ENCODE data around the gene RALGPS1. TPM values are rescaled to one million over a fixed set of nuclear protein-coding genes. Genes with fewer than 3 reads are reported as not detected.

RALGPS1 gene
- polyA plus RNA-seq, 1 of the 3 experiments (the other 2 are of a cell fraction), result 3.9 TPM

GRCh38 chr9:127055745-127056402 is 141.3 kb downstream of the RALGPS1 start:
- no peak overlapping the region for H3K4me2 ChIP-seq
- no peak overlapping the region for H3K9ac ChIP-seq
- no peak overlapping the region for H3K27ac ChIP-seq (ENCODE audit: low read depth in 2 of 2, low read length in 1 of 2)
- CTCF ChIA-PET, result interaction anchor here (1.2 to 1.4 kb wide), 3 partner anchors 18 to 143 kb away, joined by 3 to 4 read pairs (median 3); no protein-coding TSS in a partner anchor
- H3K36me3 ChIP-seq (replicated peaks in 1 of 2; ENCODE audit: control insufficient read depth in 1 of 2, insufficient read depth in 2 of 2, low read length in 1 of 2), result no peaks in the 10 kb centered on the region
- no peaks in the 10 kb centered on the region for H3K9me3 ChIP-seq
- no peaks in the 10 kb centered on the region for H3F3A ChIP-seq (replicated peaks; ENCODE audit: insufficient read depth)
- no peaks in the 10 kb centered on the region for H4K20me1 ChIP-seq (ENCODE audit: insufficient read depth)
- no peak overlapping the region for H3K4me3 ChIP-seq (ENCODE audit: low read depth in 2 of 2, low read length in 1 of 2)
- POLR2A ChIA-PET, result no interaction called here
- peaks cover 3 to 7% of the 10 kb centered on the region in 2 experiments; a peak in 1 of 4 replicates for H3K4me1 ChIP-seq (ENCODE audit: control insufficient read depth in 1 of 2, insufficient read depth in 2 of 2, low read depth in 1 of 2, low read length in 1 of 2)
- no peaks in the 10 kb centered on the region for H3K9me2 ChIP-seq
- TF ChIP-seq FOXJ3 (CRISPR knock-in tag; IDR thresholded peaks at IDR 0.05) (no peak), CTCF (IDR thresholded peaks at IDR 0.05) (no peak), FOXM1 (IDR thresholded peaks at IDR 0.05; ENCODE audit: low read depth) (no peak), TCF12 (IDR thresholded peaks at IDR 0.05) (no peak), ELF1 (IDR thresholded peaks at IDR 0.05) (no peak), EZH2phosphoT487 (IDR thresholded peaks at IDR 0.05; ENCODE audit: borderline replicate concordance, low read depth) (no peak), POLR2AphosphoS5 (IDR thresholded peaks at IDR 0.05; ENCODE audit: low read depth, low read length) (no peak), TEAD4 (IDR thresholded peaks at IDR 0.05; ENCODE audit: borderline replicate concordance, insufficient read depth) (no peak), FOSL2 (IDR thresholded peaks at IDR 0.05; ENCODE audit: borderline replicate concordance, low read depth) (no peak), IRF3 (IDR thresholded peaks at IDR 0.05; ENCODE audit: low read depth, low read length) (no peak), SMC3 (IDR thresholded peaks at IDR 0.05; ENCODE audit: low read depth, low read length) (no peak), GATA2 (CRISPR knock-in tag; IDR thresholded peaks at IDR 0.05) (no peak), JUND (IDR thresholded peaks at IDR 0.05) (no peak)
- H3K79me2 ChIP-seq (ENCODE audit: insufficient read depth), result no peaks in the 10 kb centered on the region
- no peak overlapping the region for H2AFZ ChIP-seq (ENCODE audit: low read depth)
- no peak for DNase-seq
- no peaks in the 10 kb centered on the region for H3K27me3 ChIP-seq (ENCODE audit: insufficient read depth)

GRCh38 chr9:127056446-127056845 is 141.9 kb downstream of the RALGPS1 start:
- no peak overlapping the region for H2AFZ ChIP-seq (ENCODE audit: low read depth)
- H3K79me2 ChIP-seq (ENCODE audit: insufficient read depth), result no peaks in the 10 kb centered on the region
- H4K20me1 ChIP-seq (ENCODE audit: insufficient read depth), result no peaks in the 10 kb centered on the region
- CTCF ChIA-PET, result interaction anchor here (1.2 to 1.4 kb wide), 3 partner anchors 19 to 143 kb away, joined by 3 to 4 read pairs (median 3); no protein-coding TSS in a partner anchor
- H3K4me3 ChIP-seq (ENCODE audit: low read depth in 2 of 2, low read length in 1 of 2), result no peak overlapping the region
- POLR2A ChIA-PET, result no interaction called here
- TF ChIP-seq EP300 (IDR thresholded peaks at IDR 0.05; ENCODE audit: borderline replicate concordance in 1 of 2, low read depth in 1 of 2, low read length in 1 of 2) (no peak), MEF2A (IDR thresholded peaks at IDR 0.05; ENCODE audit: borderline replicate concordance, low read depth) (no peak), ELF1 (IDR thresholded peaks at IDR 0.05) (no peak)
- H3K36me3 ChIP-seq (replicated peaks in 1 of 2; ENCODE audit: control insufficient read depth in 1 of 2, insufficient read depth in 2 of 2, low read length in 1 of 2), result no peaks in the 10 kb centered on the region
- WGBS (ENCODE audit: low lambda C conversion rate), result 78% methylated on average over 3 of the region's 3 CpGs
- no peak overlapping the region for H3K27ac ChIP-seq (ENCODE audit: low read depth in 2 of 2, low read length in 1 of 2)
- no peaks in the 10 kb centered on the region for H3K9me2 ChIP-seq
- no peak overlapping the region for H3K4me2 ChIP-seq
- DNase-seq, result no peak
- H3K4me1 ChIP-seq (ENCODE audit: control insufficient read depth in 1 of 2, insufficient read depth in 2 of 2, low read depth in 1 of 2, low read length in 1 of 2), result peaks cover 3 to 5% of the 10 kb centered on the region in 2 experiments; a peak in 1 of 4 replicates
- no peaks in the 10 kb centered on the region for H3K9me3 ChIP-seq
- H3K9ac ChIP-seq, result no peak overlapping the region
- H3K27me3 ChIP-seq (ENCODE audit: insufficient read depth), result no peaks in the 10 kb centered on the region
- no peaks in the 10 kb centered on the region for H3F3A ChIP-seq (replicated peaks; ENCODE audit: insufficient read depth)
